Upper lobe of right lung (tissue), 1 donor: ENCODE results near the gene PAK5. TPM values are rescaled to one million over a fixed set of nuclear protein-coding genes. Genes with fewer than 3 reads are reported as not detected.
"Not testable (repeated sequence)": the region's sequence is repeated elsewhere in the genome, so short reads cannot be mapped to it uniquely, and the experiment has no call there.

Experiments used
- ATAC-seq: fragments of 200-7000 bp; cut with Tn5 transposase; one replicate; pipeline ENCODE4 v1.9.1; 2020; ENCODE audit warnings: mild to moderate bottlenecking, moderate library complexity
- DNase-seq: peaks from one replicate; pipeline ENCODE4 v3.0.0-alpha.2; 2020
- H3K27ac ChIP-seq: fragments of 200-600 bp; one replicate; pipeline ENCODE4 v1.8.0; 2022
- H3K27me3 ChIP-seq: fragments of 200-600 bp; one replicate; pipeline ENCODE4 v1.8.0; 2022; ENCODE audit warnings: mild to moderate bottlenecking
- H3K36me3 ChIP-seq: fragments of 200-600 bp; one replicate; pipeline ENCODE4 v1.8.0; 2022
- H3K4me1 ChIP-seq: fragments of 200-600 bp; one replicate; pipeline ENCODE4 v1.8.0; 2022
- H3K4me3 ChIP-seq: fragments of 200-600 bp; one replicate; pipeline ENCODE4 v1.8.0; 2022; ENCODE audit warnings: mild to moderate bottlenecking
- H3K9me3 ChIP-seq: fragments of 200-600 bp; one replicate; pipeline ENCODE4 v1.8.0; 2022
- CTCF ChIP-seq: fragments of 200-600 bp; IDR thresholded peaks from one replicate; pipeline ENCODE4 v1.8.0; 2022; ENCODE audit warnings: antibody characterized with exemption
- intact Hi-C: fragments of 100-400 bp; cut with DNase I; formaldehyde crosslinking; loops from one replicate; pipeline ENCODE4 v1.11.0; 2022
- total RNA-seq: library from RNA; stranded (reverse); fragmentation: NEBNext Ultra II Directional; extraction: Animal tissue kit (Norgen Biotek cat#: 25700); gene quantifications from one replicate; pipeline ENCODE4 v1.2.1, GENCODE V29; 2021
- donor health status: DM: no; HTN: yes; CAD: no; lungs with severe emphysema.

The PAK5 gene
- total RNA-seq, 1 donor from 2014 or later, result 0.35 TPM

DNA sequence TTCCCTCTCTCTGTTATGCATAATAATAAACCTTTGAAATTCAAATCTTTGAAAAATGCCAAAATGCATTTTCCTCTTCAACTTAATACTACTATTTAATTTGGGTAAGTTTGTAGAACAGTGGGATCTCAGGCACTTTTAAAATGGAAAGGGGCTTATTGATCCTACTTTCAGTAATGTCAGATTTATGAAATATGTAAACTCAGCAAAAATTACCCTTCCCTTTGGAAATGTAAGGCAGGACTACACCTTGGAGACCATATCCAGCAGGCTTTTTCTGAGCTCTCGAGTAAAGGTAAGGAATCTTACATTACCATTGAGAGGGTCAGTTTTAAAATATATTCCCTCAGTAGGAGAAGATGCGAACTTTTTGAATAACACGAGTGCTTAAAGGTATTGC, 175.5 kb downstream of the PAK5 start:
- Histone ChIP-seq H3K4me1 (no peaks in the 10 kb centered on the region), H3K9me3 (no peaks in the 10 kb centered on the region), H3K36me3 (no peaks in the 10 kb centered on the region), H3K27ac (no peak overlapping the region), H3K27me3 (peaks cover under 1% of the 10 kb centered on the region), H3K4me3 (no peak overlapping the region)
- no peak for DNase-seq
- no peak for TF ChIP-seq CTCF
- intact Hi-C loops, result no loop called here
- no peak for ATAC-seq

GRCh38 chr20:9660236-9660868, 178.5 kb downstream of the PAK5 start:
- H3K27ac ChIP-seq, result no peak overlapping the region
- no peaks in the 10 kb centered on the region for H3K36me3 ChIP-seq
- no peaks in the 10 kb centered on the region for H3K4me1 ChIP-seq
- no peak for TF ChIP-seq CTCF
- peaks cover 4% of the 10 kb centered on the region for H3K27me3 ChIP-seq
- no peaks in the 10 kb centered on the region for H3K9me3 ChIP-seq
- H3K4me3 ChIP-seq, result no peak overlapping the region
- intact Hi-C loops, result no loop called here
- ATAC-seq (no peak), DNase-seq (no peak)

DNA sequence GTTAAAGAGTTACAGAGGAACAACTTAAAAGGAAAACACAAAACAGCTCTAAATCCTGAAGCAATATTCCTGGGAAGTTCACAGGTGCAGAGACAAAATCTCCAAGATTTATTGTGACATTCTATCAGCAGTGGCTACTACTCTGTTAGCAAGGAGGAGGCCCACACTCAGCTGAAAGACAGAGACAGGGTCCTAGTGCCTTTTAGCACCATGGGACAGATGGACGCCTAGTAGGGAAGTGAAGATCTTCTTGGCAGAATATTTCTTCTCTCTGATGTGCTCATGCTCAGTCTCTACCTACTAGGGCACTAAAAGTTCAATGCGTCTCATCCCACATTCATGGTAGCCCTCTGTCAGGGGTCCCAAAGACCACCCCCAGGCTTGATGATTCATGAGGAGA, 191.1 kb downstream of the PAK5 start:
- DNase-seq (no peak), ATAC-seq (no peak)
- no peaks in the 10 kb centered on the region for H3K27me3 ChIP-seq
- H3K4me1 ChIP-seq, result no peaks in the 10 kb centered on the region
- H3K4me3 ChIP-seq, result no peak overlapping the region
- intact Hi-C loops, result no loop called here
- no peaks in the 10 kb centered on the region for H3K9me3 ChIP-seq
- H3K27ac ChIP-seq, result no peak overlapping the region
- no peaks in the 10 kb centered on the region for H3K36me3 ChIP-seq
- no peak for TF ChIP-seq CTCF

GRCh38 chr20:9646375-9646774, 192.5 kb downstream of the PAK5 start:
- Histone ChIP-seq H3K27ac (no peak overlapping the region), H3K27me3 (no peaks in the 10 kb centered on the region), H3K9me3 (no peaks in the 10 kb centered on the region), H3K4me1 (no peaks in the 10 kb centered on the region), H3K4me3 (no peak overlapping the region), H3K36me3 (no peaks in the 10 kb centered on the region)
- no peak for DNase-seq
- no peak for ATAC-seq
- TF ChIP-seq CTCF, result no peak
- intact Hi-C loops, result no loop called here

- H3K27ac ChIP-seq, result no peak overlapping the region
- no peak overlapping the region for H3K4me3 ChIP-seq
- DNase-seq, result no peak
- H3K36me3 ChIP-seq, result no peaks in the 10 kb centered on the region
- H3K4me1 ChIP-seq, result no peaks in the 10 kb centered on the region
- intact Hi-C loops, result no loop called here
- H3K27me3 ChIP-seq, result no peaks in the 10 kb centered on the region
- no peaks in the 10 kb centered on the region for H3K9me3 ChIP-seq
- no peak for ATAC-seq
- TF ChIP-seq CTCF, result no peak
These were observed 196.0 kb downstream of the PAK5 start for GRCh38 chr20:9642882-9643281.

DNA sequence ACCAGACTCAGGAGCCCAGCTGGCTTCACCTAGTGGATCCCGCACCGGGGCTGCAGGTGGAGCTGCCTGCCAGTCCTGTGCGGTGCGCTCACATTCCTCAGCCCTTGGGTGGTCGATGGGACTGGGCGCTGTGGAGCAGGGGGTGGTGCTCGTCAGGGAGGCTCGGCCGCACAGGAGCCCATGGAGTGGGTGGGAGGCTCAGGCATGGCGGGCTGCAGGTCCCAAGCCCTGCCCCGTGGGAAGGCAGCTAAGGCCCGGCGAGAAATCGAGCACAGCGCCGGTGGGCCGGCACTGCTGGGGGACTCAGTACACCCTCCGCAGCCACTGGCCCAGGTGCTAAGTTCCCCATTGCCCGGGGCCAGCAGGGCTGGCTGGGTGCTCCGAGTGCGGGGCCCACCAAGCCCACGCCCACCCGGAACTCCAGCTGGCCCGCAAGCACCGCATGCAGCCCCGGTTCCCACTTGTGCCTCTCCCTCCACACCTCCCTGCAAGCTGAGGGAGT, 197.3 kb downstream of the PAK5 start:
- ATAC-seq, H3K4me1 ChIP-seq, H3K9me3 ChIP-seq, H3K4me3 ChIP-seq, H3K27me3 ChIP-seq, H3K27ac ChIP-seq, intact Hi-C loops, H3K36me3 ChIP-seq, DNase-seq: not testable (repeated sequence)
